Globus pallidus (tissue), 1 donor: ENCODE results near the gene GLIS2.

Experiments
- DNase-seq: peaks from one replicate; pipeline ENCODE4 v3.0.0-alpha.2; 2015; ENCODE audit warnings: low spot score

The GLIS2 gene

GRCh38 chr16:4352843-4353242, 37.0 kb downstream of the GLIS2 start:
- DNase-seq, result no peak

DNA sequence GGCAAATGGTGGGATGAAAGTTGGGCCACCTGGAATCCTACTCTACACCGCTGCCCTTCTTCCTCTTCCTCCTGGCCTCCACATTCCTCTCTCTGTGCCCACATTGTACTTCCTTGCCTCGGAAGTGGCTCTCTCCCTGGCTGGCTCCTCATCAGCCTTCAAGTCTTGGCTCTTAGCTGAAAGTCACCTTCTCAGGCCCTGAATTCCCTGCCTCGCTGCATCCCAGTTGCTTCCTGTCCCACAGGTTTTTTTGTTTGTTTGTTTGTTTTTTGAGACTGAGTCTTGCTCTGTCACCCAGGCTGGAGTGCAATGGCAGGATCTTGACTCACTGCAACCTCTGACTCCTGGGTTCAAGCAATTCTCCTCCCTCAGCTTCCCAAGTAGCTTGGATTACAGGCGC, 37.8 kb downstream of the GLIS2 start:
- no peak for DNase-seq

- no peak for DNase-seq
These were observed 38.9 kb downstream of the GLIS2 start for GRCh38 chr16:4354512-4355409.

DNA sequence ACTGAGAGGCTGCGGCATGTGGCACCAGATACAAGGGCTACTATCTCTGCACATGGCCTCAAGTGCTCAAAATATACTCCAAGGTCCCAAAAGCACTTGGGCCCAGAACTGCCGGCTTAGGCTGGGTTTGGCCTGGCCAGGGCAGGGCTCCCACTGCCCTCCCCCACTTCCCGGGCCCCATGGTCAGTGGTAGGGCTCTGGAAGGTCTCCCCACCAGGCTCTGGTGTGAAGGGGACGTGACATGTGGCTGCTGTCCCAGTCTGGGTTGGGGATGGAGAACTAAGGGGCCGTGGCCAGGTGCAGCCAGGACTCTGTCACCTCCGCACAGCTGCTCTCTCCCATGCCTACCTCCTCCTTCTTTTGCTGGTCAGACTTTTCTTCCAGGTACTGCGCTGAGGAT, 41.0 kb downstream of the GLIS2 start:
- no peak for DNase-seq

GRCh38 chr16:4358236-4358635, 42.4 kb downstream of the GLIS2 start:
- no peak for DNase-seq

- DNase-seq, result no peak
These were observed 43.1 kb downstream of the GLIS2 start for GRCh38 chr16:4358831-4359561.

DNA sequence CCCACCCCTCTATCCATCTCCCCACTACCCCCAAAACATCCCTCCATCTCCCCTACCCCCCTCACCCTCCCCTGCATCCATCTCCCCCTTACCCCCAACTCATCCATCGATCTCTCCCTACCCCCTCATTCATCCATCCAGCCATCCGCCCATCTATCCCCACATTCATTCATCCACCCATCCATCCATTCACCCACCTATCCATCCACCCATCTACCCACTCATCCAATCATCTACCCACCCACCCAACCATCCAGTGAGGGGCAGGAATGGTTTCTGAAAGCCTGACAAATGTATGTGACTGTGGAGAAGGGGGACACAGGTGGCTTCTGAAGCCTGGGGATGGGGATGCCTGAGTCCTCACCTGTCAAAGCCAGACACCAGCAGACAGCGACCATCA, 44.0 kb downstream of the GLIS2 start:
- DNase-seq, result no peak

DNA sequence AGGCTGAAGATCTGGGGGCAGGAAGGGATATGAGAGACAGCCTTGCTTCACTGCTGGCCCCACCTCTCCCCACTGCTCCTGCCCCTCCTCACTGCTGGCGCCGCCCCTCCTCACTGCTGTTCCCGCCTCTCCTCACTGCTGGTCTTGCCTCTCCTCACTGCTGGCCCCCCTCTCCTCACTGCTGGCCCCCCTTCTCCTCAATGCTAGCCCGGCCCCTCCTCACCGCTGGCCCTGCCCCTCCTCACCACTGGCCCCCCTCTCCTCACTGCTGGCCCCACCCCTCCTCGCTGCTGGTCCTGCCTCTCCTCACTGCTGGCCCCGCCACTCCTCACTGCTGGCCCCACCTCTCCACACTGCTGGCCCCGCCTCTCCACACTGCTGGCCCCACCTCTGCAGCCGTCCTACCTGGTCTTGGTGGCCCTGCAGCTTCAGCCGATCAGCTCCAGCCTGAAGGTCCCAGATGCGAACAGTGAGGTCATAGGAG, 44.7 kb downstream of the GLIS2 start:
- DNase-seq, result no peak

DNA sequence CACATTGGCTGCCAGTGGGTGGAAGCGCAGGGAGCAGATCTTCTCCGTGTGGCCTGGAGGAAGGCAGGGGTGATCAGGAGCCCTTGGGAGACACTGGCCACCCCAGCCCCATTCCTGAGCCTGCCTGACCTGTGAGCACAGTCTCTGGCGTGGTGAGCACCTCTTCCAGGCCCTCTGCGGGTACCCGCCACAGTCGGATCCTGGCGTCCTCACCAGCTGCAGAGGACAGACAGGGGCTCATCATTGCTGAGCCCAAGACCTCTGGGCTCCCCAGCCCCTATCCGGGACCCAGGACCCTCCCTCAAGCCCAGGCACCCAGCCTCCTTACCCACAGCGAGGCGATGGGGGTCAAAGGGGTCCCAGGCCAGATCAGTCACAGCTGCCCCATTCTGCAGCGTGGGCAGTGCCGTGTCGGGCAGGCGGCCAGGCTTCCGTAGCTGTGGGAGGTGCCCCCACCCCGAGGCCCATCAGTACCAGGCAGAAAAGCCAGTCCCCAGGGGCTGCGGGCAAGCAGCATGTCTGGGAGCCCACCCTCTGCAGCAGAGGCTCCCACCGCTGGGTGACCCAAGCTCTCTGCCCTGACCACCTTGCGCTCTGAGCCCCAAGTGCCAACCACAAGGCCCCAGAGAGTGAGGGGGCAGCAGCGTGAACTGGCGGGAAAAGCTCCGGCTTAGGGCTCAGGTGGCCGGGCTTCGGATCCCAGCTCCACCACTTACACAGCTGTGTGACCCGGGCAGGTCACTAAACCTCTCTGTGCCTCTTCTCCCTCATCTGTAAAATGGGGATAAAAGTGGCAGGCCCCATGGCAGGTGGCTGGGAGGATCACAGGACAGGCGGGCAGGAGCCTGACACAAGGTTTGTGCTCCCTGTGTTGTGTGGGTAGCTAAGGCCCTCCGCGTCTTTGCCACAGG, 45.4 kb downstream of the GLIS2 start:
- DNase-seq, result no peak

GRCh38 chr16:4361944-4362311, 46.1 kb downstream of the GLIS2 start:
- DNase-seq, result no peak

- no peak for DNase-seq
These were observed 46.7 kb downstream of the GLIS2 start for GRCh38 chr16:4362476-4363135.

DNA sequence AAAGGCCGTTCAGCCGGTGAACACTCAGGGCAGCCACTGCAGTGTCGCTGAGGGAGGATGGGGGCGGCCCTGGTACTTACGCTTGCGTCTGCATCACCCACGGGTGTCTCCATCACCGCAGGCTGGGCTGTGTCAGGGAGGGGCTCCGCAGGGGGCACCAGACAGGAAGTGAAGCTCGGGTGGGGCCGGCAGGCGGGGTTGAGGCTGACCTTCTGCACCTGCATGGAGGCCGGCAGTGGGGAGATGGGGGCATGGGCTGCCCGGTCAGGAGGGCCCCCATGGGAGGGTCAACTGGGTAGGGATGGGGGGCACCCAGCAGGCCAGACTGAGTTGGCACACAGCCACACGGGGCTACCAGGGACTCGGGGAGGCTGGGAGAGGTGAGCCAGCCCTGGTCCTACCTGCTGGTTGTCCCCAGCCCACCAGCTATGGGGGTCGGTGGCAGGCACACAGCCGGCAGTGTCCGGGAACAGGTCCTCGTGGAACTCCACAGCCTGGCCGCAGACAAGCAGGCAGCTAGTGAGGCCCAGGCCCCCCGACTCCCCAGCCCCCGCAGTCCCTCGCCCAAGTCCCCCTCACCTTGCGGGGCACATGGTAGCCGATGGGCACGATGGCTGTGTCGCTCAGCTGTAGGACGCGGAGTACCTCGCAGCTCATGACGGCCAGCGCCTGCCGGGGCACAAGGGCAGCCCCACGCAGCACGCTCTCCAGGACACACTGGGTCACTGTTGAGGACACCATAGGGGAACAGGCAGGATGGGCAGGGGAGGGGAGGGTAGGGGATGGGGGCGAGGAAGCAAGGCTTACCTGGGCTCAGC, 48.5 kb downstream of the GLIS2 start:
- no peak for DNase-seq

DNA sequence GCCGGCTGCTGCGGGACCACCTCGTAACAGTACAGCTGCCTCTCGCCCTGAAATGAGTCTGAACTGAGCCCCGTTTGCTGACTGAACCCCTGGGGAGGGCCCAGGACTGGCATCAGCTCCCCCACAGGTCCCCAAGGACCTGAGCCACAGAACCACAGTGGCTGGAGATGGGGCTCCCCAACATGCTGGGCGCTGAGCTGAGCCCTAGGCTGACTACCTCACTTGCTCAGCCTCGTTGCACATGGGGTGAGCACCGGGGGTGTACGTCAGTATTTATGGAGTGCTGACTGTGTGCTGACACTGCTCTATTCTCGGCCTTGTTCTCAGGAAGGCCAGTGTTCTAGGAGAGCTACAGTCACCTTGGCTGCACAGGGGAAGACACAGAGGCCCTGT, 49.1 kb downstream of the GLIS2 start:
- DNase-seq, result no peak

- DNase-seq, result no peak
These were observed 49.7 kb downstream of the GLIS2 start for GRCh38 chr16:4365615-4366014.

DNA sequence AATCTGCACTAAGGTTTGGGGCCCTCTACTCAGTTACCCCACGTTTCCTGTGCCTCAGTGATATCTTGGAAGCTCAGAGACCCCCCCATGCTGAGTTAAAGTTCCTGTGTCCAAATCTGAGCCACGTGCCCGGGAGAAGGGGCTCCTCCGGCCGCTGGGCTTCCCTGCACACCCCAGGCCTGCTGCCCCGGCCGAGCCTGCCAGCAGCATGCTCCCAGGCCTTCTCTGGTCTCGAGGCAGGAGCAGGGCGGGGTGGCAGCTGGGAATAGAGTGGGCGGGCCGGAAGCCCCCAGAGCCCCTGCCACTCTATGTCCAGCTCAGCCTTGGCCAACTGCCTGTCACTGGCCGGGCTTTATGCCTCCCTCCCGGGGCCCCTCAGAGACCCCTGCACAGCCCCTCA, 50.1 kb downstream of the GLIS2 start:
- no peak for DNase-seq

- DNase-seq, result no peak
These were observed 51.6 kb downstream of the GLIS2 start for GRCh38 chr16:4367393-4367856.

- DNase-seq, result no peak
These were observed 53.3 kb downstream of the GLIS2 start for GRCh38 chr16:4369007-4369733.

DNA sequence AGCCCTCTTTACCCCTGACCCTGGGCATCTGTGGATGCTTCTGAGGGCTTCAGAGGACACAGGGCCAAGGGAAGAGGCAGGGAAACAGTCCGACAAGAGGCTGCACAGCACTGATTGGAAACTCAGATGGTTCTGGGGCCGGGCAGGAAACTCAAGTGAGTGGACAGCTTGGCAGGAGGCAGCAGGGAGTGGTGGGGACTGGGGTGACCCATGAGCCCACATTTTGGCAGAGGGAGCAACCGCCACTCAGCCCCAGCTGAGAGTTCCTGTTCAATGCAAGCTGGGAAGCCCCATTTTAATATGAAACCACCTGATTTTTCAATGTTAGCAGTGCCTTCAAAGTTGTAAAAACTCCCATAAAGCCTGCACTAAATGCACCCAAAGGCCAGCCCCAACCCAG, 54.3 kb downstream of the GLIS2 start:
- no peak for DNase-seq

GRCh38 chr16:4370570-4371356, 54.9 kb downstream of the GLIS2 start:
- DNase-seq, result no peak
